Epidermal melanocyte (primary cell): ENCODE data around the gene POPDC2.
"Not testable (repeated sequence)": the region's sequence is repeated elsewhere in the genome, so short reads cannot be mapped to it uniquely, and the experiment has no call there.

Source experiments
- DNase-seq: peaks from one replicate; pipeline ENCODE4 v3.0.0; 2011; ENCODE audit warnings: low spot score; ENCODE audit not compliant: insufficient read length

POPDC2 gene

DNA sequence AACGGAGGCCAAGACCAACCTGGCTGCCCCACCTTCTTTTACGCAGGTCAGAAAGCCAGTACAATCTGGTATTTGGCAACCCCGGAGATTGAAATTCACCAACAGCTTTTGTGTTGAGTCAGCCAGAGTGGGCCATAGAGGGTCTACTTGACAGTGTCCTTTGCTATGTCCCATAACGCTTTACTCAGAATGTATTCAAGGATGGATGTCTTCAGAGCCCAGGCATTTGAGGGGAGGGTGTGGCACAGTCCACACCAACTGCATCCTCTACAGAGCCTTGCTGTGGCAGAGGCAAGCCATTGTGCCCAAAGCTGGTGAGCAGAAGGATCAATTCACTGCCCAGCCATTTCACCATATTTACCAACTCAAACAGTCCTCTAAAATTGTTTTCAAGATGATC, 44.3 kb downstream of the POPDC2 start:
- no peak for DNase-seq

DNA sequence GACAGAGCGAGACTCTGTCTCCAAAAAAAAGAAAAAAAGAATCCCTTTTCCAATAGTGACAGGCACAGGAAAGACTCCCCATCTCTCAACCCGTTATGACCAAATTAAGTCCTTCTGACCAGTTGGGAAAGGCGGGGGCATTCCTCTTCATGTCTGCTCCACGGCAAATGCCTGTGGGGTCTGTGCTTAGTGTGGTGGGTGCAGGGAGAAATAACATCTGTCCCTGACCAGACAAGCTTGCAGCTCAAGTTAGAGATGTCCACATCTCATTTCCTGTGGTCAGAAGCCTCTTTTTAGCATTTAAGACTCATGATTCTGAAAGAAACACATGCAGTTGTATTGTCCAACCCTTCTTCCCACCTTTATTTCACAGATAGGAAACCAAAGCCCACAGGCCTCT, 46.5 kb downstream of the POPDC2 start:
- no peak for DNase-seq

DNA sequence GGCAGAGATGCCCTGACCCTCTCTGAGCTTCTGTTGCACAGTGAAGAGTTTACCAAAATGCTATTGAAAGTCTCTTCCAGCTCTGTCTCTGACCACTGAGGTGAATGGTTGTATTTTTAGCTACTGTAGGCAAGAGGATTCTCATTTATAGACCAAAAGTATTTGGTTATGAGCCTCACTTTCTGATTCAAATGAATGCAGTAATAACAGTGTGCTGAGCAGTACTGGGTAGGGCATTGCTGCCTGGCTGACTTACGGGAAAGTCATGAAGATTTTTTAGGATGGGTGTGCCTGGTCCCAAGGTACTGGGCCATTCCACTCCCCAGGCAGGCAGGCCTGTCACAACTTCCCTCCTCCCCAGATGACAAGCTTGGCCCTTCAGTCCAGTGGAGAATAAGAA, 47.2 kb downstream of the POPDC2 start:
- DNase-seq: no peak

DNA sequence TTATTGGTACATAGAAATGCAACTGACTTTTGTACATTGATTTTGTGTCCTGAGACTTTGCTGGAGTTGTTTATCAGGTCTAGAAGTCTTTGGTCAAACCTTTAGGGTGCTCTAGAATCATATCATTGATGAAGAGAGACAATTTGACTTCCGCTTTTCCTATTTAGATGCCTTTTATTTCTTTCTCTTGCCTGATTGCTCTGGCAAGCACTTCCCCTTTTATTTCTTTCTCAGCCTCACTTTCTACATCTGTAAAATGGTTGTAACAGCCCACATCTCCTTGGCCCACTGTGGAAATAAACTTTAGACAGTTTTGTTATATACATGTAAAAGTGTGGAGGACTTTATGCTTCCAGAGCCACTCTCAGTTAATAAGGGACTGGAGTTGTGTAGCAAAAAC, 48.7 kb downstream of the POPDC2 start:
- DNase-seq: no peak

DNA sequence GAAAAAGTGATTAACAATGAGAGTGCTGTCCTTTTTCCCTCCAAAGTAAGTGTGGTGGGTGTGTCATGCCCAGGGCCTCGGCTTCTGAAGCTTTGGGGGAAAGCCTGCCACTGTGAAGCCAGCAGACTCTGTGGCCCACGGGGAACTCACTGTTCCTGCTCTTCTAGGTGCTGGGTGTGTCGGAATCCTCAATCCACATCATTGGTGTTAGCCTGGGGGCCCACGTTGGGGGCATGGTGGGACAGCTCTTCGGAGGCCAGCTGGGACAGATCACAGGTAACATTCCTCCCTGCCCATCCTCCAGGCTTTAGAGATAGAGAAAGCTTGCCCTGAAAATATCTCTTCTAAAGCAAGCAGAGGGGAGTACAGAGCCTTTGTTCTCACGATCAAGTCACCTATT, 51.1 kb downstream of the POPDC2 start:
- no peak for DNase-seq

DNA sequence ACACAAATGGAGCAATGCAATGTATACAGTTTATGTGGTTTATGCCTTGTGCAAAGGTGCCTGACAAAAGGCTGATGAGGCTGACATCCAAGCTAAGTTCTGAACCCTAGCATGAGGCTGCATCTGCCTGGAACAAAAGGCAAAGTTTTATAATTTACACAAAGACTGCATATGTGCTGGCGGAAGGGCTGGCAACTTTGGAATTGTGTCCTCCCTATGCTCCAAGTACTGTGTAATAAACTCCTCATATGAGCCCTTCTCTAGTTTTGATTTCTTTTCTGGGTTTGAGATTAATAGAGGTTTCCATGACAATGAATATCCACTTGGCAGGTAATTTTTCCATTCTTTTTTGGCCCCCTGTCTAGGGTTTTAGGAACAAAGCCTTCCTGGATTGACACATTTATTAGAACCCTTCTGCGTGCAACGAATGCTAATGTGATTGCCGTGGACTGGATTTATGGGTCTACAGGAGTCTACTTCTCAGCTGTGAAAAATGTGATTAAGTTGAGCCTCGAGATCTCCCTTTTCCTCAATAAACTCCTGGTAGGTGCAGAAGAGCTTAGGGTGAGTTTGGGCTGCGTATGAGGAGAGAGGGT, 51.9 kb downstream of the POPDC2 start:
- no peak for DNase-seq

DNA sequence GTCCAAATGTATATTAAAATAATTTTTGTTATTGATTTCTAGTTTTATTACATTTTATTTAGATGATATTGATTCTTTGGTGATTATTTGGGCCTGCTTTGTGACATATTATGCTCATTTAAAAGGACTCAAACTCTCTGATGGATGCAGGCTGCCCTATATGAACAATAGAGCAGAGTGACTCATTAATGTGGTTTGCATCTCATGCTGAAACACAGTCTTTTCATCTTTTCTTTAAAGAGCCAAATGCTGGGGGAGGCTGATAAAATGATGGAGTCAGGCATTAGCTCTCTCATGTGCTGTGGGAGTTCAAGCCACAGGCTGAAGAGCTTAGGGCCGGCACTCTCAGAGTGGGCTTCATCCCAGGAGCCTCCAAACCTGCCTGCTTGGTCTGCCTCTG, 55.5 kb downstream of the POPDC2 start:
- DNase-seq: no peak

DNA sequence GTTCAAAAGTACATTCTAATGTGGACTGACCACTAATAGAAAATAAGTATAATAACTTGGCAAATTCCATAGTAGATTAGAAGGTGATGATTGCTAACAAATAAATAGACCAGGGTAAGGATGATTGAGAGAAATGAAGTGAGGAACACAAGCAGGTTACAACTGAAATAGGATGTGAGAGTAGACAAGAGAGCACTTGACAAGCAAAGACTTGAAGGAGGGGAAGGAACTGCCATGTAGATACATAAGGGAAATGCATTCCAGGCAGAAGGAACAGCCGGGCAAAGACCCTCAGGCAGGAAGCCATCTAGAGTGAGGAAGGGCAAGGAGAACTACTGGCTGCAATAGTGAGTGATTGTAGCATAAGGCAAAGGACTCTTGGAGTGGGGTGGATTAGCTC, 57.7 kb downstream of the POPDC2 start:
- no peak for DNase-seq

DNA sequence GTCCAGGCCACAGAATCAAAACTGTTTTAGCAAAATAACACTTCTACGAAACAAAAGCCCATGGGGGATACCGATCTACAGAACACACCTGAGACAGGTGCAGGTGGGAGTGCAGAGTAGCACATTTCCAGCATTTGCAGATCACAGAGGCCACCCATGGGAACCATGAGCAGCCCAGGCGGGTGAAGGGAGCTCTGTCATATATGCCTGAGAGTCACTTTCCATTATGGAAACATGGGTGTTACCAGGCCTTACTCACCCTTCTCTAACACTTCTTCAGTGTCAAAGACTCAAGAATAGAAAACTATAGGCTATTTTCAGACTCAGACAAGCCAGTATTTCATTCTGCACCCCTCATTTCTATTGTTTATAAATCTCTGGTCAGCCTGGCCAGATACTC, 59.2 kb downstream of the POPDC2 start:
- no peak for DNase-seq

DNA sequence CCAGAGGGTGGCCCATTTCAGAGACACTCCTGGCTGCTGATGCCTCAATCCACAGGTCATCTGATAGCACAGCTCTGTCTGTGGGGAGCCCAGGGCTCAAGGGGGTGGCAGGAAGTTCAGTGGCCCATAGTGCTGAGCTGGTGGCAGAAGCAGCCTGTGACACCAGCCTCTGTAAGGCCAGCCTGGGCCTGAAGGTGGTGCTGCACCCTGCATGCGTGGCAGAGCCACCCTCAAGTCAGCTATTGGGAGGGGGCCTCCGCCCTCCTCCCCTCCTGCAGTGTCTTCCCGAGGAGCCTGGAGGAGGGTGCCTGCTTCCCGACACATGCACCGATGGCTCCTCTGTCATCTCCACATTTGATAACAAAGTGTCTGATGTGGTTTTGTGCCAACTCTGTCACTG, 59.7 kb downstream of the POPDC2 start:
- no peak for DNase-seq

DNA sequence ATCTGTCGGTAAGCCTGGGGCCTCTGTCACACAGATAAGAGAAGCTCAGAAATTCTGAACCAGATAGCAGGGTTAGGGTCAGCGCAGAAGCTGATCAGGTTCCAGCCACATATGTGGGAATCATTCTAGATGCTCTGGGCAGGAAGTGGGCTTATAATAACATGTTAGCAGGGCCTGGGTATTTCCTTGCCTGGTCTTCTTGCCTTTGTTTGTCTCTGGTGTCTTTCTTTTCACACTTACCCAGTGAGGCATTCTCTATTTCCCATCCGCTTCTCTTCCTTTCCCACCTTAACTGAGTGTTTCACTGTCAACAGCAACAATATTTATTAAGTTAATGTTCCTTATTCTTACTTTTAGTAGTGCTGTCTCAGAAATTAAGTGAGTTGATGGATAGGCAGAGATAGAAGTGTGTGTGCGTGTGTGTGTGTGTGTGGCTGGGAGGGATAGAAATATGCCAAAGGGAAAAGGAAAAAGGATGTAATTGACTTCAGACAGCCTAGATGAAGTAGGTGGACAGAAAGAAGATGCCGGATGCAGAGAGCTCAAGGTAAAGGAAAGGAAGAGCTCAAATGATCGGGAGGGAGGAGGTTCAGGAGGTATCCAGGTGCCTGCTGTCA, 60.7 kb downstream of the POPDC2 start:
- no peak for DNase-seq

DNA sequence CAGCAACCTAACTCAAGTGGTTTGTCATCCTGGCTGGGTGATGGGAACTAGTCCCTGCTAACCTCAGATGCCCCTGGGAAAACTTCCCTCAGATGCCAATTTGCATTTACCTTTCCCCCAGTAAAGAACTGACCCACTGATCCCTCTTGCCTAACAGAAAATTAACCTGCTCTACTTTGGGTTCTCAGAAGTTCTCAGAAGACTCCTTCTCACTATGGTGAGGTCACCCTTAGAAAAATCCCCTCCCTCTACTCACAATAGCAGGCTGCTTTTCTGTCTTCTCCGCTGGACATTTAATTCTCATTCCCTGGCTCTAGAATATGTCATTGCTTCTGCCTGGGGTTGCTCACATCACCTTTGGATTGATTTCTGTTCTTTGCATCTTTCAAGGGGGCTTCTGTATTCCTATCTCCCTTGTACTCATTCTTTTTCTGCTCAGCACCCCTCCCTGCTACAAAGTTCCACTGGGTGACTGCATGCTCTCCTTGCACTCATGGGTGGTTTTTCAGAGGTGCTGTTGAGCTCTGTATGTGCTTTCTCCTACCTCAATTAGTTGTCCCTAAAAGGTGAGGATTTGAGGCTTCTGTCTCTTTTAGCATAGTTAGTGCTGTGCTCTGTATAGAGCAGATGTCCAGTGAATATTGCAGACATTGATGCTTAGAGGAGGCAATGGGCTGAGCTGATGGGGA, 61.8 kb downstream of the POPDC2 start:
- DNase-seq: no peak

DNA sequence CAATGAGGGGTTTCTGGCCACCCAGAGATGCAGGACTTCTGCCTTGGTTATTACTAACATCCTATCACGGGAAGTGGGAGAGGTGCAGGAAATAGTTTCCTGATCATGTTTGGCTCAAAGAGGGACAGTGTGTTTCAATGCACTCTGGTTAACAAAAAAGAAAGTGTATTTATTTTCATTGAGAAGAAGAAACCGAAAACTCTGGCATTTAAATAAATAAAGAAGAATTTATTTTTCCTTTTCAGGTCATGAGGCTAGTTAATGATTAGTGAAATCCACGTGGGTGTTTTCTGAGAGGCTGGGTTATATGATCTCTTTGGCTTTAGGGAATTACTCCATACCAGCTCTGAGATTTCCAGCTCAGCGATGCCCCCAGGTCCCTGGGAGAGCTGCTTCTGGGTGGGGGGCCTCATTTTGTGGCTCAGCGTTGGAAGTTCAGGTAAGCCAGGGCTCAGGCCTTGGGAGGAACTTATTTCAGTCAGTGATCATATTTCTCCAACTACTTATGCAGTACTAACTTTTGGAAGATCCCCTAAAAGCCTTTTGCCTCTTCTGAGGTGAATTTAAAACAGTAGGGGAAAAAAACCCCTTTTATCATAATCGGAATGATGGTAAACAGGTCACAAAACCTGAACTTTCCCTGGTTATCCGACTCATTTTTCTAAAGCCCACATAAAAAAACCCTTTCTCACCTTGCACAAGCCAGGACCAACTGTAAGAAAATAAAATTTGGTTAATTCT, 62.7 kb downstream of the POPDC2 start, which contains the start of gene PLA1A:
PLA1A (plus strand) TSS at position 338 of the 741 bp plus-strand sequence; CDS start at position 367, 29 bp downstream.
- no peak for DNase-seq

DNA sequence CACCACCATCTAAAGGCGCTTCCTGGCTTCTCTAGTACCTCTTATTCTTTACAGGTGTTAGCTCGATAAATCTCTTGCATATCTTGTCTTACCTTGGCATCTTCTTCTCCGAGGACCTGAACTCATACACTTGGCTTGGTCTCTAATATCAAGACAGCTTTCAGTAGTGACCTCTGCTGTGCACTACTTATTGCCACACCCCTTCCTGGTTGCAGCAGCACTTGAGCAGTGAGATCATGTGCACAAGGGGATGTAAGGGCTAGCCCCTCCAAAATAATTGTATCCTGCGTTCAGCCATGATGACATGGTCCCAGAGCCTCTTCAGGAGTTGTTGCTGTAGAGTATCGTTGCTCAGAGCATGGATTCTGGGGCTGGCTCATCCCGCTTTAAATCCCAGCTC, 64.0 kb downstream of the POPDC2 start:
- no peak for DNase-seq

DNA sequence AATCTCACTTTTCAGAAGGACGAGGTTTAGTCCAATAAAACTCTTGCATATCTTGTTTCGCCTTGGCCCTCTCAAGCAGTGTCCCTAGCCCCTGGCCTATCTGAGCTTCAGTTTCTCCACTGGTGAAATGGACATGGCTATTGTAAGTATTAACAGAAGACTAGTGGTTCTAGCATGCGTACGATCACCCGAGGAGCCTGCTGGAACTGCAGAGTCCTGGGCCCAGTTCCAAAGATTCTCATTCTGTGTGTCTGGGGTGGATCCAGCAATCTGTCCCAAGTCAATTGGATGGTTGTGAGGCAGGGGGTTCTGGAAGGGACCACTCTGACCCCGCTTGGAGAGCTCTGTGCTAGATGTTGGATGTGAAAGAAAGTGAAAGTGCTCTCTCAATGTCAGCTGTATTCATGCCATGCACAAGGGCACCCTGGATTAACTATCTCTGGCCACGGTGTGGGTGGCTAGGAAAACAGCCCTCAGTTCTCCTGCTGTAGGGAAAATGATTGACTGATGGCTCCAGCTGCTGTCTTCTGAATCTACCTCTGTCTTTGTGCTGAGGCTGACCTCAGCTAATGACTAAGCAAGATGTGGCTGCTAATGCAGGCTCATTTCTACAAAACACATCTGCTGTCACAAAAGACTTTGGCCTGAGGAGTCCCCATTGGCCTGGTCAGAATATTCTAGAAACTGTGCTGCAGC, 64.6 kb downstream of the POPDC2 start:
- no peak for DNase-seq

DNA sequence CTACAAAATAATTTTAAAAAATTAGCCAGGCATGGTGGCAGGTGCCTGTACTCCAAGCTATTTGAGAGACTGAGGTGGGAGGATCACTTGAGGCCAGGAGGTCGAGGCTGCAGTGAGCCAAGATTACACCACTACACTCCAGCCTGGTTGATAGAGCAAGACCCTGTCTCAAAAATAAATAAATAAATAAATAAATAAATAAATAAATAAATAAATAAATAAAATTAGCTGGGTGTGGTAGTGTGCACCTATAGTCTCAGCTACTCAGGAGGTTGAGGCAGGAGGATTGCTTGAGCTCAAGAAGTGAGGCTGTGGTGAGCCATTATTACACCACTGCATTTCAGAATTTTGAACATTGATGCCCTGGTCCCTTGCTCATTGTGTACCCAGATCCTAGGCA, 65.5 kb downstream of the POPDC2 start:
- DNase-seq: not testable (repeated sequence)

DNA sequence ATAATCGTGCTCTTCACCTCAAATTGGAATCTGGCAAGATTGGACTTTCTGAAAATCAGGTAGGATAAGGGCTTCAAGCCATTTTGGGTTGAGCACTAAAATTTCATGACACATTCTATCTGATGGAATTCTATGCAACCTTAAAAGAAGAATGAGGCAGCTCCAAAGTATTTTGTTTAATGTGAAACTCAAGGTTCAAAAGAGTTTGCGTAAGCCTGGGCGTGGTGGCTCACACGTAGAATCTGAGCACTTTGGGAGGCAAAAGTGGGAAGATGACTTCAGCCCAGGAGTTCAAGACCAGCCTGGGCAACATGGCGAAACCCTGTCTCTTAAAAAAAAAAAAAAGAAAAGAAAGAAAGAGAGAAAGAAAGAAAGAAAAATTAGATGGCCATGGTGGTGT, 66.3 kb downstream of the POPDC2 start:
- no peak for DNase-seq

DNA sequence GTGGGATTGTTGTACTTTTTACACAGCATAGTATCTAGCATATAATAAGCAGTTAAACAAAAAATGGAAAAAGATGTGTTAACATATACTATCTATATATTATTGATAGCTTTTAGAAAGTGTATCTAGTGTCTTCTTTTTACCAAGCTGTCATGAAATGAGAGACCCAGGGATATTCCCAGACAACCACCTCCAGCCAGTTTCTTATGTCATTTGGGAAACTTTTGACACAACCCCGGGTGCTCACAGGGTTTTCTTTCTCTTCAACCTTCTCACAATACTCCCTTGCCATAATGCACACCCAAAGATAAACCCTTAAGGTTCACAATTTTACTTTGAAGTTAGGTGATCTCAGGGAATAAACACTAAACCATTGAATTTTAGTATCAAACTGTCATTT, 67.5 kb downstream of the POPDC2 start:
- DNase-seq: no peak
